ENCODE results near the gene RFX7.

Gene RFX7

DNA sequence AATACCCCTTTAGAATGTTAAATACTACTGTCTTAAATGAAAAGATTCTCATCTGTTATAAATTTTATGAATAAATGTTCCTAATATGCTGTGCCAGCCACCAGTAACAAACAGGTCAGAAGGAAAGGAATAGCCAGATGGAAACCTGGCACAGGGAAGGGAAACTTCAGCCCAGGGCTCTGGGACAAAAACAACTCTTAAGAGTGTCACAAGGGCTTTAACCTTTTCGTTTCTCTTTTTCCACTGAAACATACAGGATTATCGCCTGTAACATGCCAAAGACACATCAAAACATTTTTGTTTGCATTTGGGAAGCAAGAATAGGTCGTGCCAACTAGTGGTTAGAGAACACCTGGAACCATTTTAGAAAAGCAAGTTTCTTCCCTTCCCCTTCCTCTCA is 141.2 kb downstream of the RFX7 start:
- Histone ChIP-seq H3K4me1 (ENCODE audit: control insufficient read depth, low read length) (peaks cover 16% of the 10 kb centered on the region), H3F3A (ENCODE audit: control insufficient read depth, insufficient read depth) (no peaks in the 10 kb centered on the region), H3K27me3 (ENCODE audit: control insufficient read depth, low read length) (no peaks in the 10 kb centered on the region), H3K4me2 (ENCODE audit: low read length) (no peak overlapping the region), H3K9me3 (ENCODE audit: control insufficient read depth, insufficient read depth, low read length) (no peaks in the 10 kb centered on the region), H3K9me2 (replicated peaks; ENCODE audit: control insufficient read depth, low read length) (no peaks in the 10 kb centered on the region), H4K20me1 (ENCODE audit: control insufficient read depth, insufficient read depth, low read depth, low read length) (no peaks in the 10 kb centered on the region), H3K79me2 (ENCODE audit: control insufficient read depth, low read length) (no peaks in the 10 kb centered on the region), H3K4me3 (ENCODE audit: low read length) (no peak overlapping the region), H3K36me3 (ENCODE audit: control insufficient read depth, low read length) (peaks cover 58% of the 10 kb centered on the region), H3K27ac (ENCODE audit: low read depth, low read length) (no peak overlapping the region)
- TF ChIP-seq, protein P1, sequence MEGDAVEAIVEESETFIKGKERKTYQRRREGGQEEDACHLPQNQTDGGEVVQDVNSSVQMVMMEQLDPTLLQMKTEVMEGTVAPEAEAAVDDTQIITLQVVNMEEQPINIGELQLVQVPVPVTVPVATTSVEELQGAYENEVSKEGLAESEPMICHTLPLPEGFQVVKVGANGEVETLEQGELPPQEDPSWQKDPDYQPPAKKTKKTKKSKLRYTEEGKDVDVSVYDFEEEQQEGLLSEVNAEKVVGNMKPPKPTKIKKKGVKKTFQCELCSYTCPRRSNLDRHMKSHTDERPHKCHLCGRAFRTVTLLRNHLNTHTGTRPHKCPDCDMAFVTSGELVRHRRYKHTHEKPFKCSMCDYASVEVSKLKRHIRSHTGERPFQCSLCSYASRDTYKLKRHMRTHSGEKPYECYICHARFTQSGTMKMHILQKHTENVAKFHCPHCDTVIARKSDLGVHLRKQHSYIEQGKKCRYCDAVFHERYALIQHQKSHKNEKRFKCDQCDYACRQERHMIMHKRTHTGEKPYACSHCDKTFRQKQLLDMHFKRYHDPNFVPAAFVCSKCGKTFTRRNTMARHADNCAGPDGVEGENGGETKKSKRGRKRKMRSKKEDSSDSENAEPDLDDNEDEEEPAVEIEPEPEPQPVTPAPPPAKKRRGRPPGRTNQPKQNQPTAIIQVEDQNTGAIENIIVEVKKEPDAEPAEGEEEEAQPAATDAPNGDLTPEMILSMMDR (IDR thresholded peaks at IDR 0.05; ENCODE audit: low read depth, low read length, poor library complexity, severe bottlenecking) = no peak
- no peak for TF ChIP-seq EZH2phosphoT487 (IDR thresholded peaks at IDR 0.05; ENCODE audit: borderline replicate concordance, low read length)

DNA sequence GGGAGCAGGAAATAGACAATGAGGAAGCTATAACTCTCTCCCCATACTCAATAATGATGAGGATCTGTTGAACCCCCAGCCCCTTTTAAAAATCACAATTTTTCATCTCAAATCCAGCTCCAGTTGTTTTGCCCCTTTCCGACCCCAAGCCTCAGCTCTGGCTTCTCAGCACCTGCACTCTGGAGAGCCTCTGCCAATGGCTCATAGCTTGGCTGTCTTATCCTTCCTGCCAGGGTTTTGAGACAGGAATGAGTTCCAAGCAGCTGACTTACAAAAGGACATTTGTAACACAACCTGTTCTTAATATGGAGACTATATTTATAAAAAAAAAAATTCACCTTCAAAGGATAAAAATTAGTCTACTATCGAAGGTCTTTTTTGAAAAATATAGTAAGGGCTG is 144.4 kb downstream of the RFX7 start:
- no peaks in the 10 kb centered on the region for H3K27me3 ChIP-seq (ENCODE audit: control insufficient read depth, low read length)
- no peaks in the 10 kb centered on the region for H3K9me2 ChIP-seq (replicated peaks; ENCODE audit: control insufficient read depth, low read length)
- TF ChIP-seq, protein P1 (IDR thresholded peaks at IDR 0.05; ENCODE audit: low read depth, low read length, poor library complexity, severe bottlenecking) = no peak
- no peak for TF ChIP-seq EZH2phosphoT487 (IDR thresholded peaks at IDR 0.05; ENCODE audit: borderline replicate concordance, low read length)
- H3K4me2 ChIP-seq (ENCODE audit: low read length) = no peak overlapping the region
- no peaks in the 10 kb centered on the region for H3K4me1 ChIP-seq (ENCODE audit: control insufficient read depth, low read length)
- no peaks in the 10 kb centered on the region for H3K9me3 ChIP-seq (ENCODE audit: control insufficient read depth, insufficient read depth, low read length)
- no peaks in the 10 kb centered on the region for H3F3A ChIP-seq (ENCODE audit: control insufficient read depth, insufficient read depth)
- H3K36me3 ChIP-seq (ENCODE audit: control insufficient read depth, low read length) = peaks cover 77% of the 10 kb centered on the region
- no peak overlapping the region for H3K4me3 ChIP-seq (ENCODE audit: low read length)
- no peaks in the 10 kb centered on the region for H4K20me1 ChIP-seq (ENCODE audit: control insufficient read depth, insufficient read depth, low read depth, low read length)
- no peak overlapping the region for H3K27ac ChIP-seq (ENCODE audit: low read depth, low read length)
- no peaks in the 10 kb centered on the region for H3K79me2 ChIP-seq (ENCODE audit: control insufficient read depth, low read length)

DNA sequence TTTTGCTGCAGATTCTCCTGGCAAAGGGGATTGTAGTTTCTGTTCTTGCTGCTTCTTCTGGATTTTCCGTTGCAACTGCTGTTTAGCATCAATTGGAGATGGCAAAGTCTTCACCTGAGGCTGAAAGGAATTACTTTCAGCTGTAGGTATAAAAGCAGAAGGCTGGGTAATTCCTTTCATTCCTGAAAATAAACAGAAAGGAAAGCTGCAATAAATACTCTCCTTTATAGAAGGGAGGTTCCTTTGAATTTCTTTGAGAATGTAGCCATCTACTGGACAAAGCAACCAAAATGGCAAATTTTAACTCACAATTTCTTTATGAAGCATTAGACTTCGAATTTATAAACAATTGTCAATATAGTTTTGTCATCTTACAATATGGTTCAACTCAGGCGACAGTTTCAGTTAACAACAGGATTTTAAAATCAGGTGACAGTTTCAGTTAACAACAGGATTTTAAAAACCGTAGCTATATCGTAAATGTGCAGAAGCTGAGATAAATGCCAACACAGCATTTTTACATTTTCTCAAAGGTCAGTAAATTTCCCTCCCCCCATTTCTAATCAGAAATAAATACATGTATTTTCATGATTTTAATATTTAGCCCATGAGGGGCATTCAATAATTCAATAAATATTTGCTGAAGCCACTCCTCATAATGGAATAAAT is 145.3 kb downstream of the RFX7 start:
- no peaks in the 10 kb centered on the region for H3K27me3 ChIP-seq (ENCODE audit: control insufficient read depth, low read length)
- H3K4me3 ChIP-seq (ENCODE audit: low read length) = no peak overlapping the region
- H3K4me2 ChIP-seq (ENCODE audit: low read length) = no peak overlapping the region
- H3K36me3 ChIP-seq (ENCODE audit: control insufficient read depth, low read length) = peaks cover 79% of the 10 kb centered on the region
- no peaks in the 10 kb centered on the region for H3F3A ChIP-seq (ENCODE audit: control insufficient read depth, insufficient read depth)
- no peaks in the 10 kb centered on the region for H3K9me3 ChIP-seq (ENCODE audit: control insufficient read depth, insufficient read depth, low read length)
- no peaks in the 10 kb centered on the region for H3K79me2 ChIP-seq (ENCODE audit: control insufficient read depth, low read length)
- H4K20me1 ChIP-seq (ENCODE audit: control insufficient read depth, insufficient read depth, low read depth, low read length) = no peaks in the 10 kb centered on the region
- no peak overlapping the region for H3K27ac ChIP-seq (ENCODE audit: low read depth, low read length)
- no peaks in the 10 kb centered on the region for H3K9me2 ChIP-seq (replicated peaks; ENCODE audit: control insufficient read depth, low read length)
- TF ChIP-seq, protein P1 (IDR thresholded peaks at IDR 0.05; ENCODE audit: low read depth, low read length, poor library complexity, severe bottlenecking) = no peak
- TF ChIP-seq EZH2phosphoT487 (IDR thresholded peaks at IDR 0.05; ENCODE audit: borderline replicate concordance, low read length) = no peak
- H3K4me1 ChIP-seq (ENCODE audit: control insufficient read depth, low read length) = no peaks in the 10 kb centered on the region

Measured in DOHH2 (cell line).